Liver (tissue), 3 donors: ENCODE results near the gene BBIP1.

Experiments
- GABPA ChIP-seq, 2 donors: IDR thresholded peaks in 1 of 2; conservative IDR thresholded peaks in 1 of 2; 2 replicates each; pipeline ENCODE4 v1.6.1; 2016; ENCODE audit warnings: antibody characterized with exemption in 2 of 2, mild to moderate bottlenecking in 1 of 2, moderate library complexity in 1 of 2
- JUND ChIP-seq, 2 donors: IDR thresholded peaks; 2 replicates each; pipeline ENCODE4 v1.6.1; 2016; ENCODE audit warnings: antibody characterized with exemption in 2 of 2
- SP1 ChIP-seq: IDR thresholded peaks from 2 replicates; pipeline ENCODE4 v1.6.1; 2018; ENCODE audit warnings: antibody characterized with exemption, mild to moderate bottlenecking
- TAF1 ChIP-seq: conservative IDR thresholded peaks from 2 replicates; pipeline ENCODE4 v1.6.1; 2016; ENCODE audit warnings: antibody characterized with exemption, mild to moderate bottlenecking
- YY1 ChIP-seq: IDR thresholded peaks from 2 replicates; pipeline ENCODE4 v1.6.1; 2016; ENCODE audit warnings: antibody characterized with exemption, mild to moderate bottlenecking
- TF ChIP-seq, protein P1 (sequence below): IDR thresholded peaks from 2 replicates; pipeline ENCODE4 v1.6.1; 2016; ENCODE audit warnings: antibody characterized with exemption
- TF ChIP-seq, protein P2 (sequence below): fragments of 150-350 bp; IDR thresholded peaks from 2 replicates; pipeline ENCODE4 v1.5.1; 2017; ENCODE audit warnings: improper control_type of control experiment, low read depth, low read length; ENCODE audit not compliant: missing input control
- TF ChIP-seq, protein P3 (sequence below): IDR thresholded peaks from 2 replicates; pipeline ENCODE4 v1.6.1; 2016; ENCODE audit warnings: antibody characterized with exemption
- TF ChIP-seq, protein P4 (sequence below): IDR thresholded peaks from 2 replicates; pipeline ENCODE4 v1.6.1; 2016; ENCODE audit warnings: antibody characterized with exemption, mild to moderate bottlenecking
- TF ChIP-seq, protein P5 (sequence below): IDR thresholded peaks from 2 replicates; pipeline ENCODE4 v1.6.1; 2016; ENCODE audit warnings: antibody characterized with exemption
- donor health status: healthy.
- donor health status: healthy.

DNA sequence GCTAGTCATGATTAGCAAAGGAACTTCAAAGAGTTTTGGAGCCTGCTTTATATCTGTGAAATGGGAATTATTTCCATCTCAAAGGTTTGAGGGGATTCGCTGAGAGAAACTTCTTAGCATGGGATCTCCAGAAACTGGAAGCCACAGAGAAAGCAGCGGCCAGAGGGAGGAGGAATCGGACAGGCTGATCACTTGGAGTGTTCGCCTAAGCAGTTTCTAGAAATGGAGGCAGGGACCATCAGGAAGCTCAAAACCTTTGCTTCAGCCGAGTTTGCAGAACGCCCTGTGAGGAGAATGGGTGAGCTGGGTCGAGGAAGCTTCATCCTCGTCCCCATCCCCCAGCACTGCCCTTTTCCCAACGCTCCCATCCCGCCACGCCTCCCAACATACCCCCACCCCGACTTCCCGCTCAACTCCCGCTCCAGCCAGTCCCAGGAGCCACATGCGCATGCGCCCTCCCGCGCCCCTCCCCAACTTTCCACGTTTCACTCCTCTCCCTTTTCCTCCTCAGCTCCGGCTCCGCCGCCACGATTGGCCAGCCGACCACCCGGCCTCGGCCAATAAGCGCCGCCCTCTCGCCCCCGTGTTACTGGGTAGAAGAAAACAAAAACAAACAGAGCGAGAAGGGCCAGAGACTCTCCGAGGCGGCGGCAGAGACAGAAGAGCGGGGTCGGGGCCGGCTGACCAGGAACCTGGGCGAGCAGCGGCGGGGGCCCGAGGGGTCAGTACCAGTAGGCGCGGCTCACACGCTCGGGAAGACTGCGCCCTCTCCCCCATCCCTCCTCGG is 47.5 kb downstream of the BBIP1 start, which contains the start of gene PDCD4:
- TF ChIP-seq, protein P1, sequence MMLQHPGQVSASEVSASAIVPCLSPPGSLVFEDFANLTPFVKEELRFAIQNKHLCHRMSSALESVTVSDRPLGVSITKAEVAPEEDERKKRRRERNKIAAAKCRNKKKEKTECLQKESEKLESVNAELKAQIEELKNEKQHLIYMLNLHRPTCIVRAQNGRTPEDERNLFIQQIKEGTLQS = no peak
- TF ChIP-seq, protein P2, sequence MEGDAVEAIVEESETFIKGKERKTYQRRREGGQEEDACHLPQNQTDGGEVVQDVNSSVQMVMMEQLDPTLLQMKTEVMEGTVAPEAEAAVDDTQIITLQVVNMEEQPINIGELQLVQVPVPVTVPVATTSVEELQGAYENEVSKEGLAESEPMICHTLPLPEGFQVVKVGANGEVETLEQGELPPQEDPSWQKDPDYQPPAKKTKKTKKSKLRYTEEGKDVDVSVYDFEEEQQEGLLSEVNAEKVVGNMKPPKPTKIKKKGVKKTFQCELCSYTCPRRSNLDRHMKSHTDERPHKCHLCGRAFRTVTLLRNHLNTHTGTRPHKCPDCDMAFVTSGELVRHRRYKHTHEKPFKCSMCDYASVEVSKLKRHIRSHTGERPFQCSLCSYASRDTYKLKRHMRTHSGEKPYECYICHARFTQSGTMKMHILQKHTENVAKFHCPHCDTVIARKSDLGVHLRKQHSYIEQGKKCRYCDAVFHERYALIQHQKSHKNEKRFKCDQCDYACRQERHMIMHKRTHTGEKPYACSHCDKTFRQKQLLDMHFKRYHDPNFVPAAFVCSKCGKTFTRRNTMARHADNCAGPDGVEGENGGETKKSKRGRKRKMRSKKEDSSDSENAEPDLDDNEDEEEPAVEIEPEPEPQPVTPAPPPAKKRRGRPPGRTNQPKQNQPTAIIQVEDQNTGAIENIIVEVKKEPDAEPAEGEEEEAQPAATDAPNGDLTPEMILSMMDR = no peak
- TF ChIP-seq YY1 (peak; percentile 70), JUND (IDR thresholded peaks at IDR 0.05) (no peak), SP1 (peak; percentile 78), TAF1 (peak; percentile 44), GABPA (IDR thresholded peaks at IDR 0.05 in 1 of 2, conservative IDR thresholded peaks at IDR 0.05 in 1 of 2) (no peak)
- TF ChIP-seq, protein P3, sequence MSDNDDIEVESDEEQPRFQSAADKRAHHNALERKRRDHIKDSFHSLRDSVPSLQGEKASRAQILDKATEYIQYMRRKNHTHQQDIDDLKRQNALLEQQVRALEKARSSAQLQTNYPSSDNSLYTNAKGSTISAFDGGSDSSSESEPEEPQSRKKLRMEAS = peak; percentile 68
- TF ChIP-seq, protein P4, sequence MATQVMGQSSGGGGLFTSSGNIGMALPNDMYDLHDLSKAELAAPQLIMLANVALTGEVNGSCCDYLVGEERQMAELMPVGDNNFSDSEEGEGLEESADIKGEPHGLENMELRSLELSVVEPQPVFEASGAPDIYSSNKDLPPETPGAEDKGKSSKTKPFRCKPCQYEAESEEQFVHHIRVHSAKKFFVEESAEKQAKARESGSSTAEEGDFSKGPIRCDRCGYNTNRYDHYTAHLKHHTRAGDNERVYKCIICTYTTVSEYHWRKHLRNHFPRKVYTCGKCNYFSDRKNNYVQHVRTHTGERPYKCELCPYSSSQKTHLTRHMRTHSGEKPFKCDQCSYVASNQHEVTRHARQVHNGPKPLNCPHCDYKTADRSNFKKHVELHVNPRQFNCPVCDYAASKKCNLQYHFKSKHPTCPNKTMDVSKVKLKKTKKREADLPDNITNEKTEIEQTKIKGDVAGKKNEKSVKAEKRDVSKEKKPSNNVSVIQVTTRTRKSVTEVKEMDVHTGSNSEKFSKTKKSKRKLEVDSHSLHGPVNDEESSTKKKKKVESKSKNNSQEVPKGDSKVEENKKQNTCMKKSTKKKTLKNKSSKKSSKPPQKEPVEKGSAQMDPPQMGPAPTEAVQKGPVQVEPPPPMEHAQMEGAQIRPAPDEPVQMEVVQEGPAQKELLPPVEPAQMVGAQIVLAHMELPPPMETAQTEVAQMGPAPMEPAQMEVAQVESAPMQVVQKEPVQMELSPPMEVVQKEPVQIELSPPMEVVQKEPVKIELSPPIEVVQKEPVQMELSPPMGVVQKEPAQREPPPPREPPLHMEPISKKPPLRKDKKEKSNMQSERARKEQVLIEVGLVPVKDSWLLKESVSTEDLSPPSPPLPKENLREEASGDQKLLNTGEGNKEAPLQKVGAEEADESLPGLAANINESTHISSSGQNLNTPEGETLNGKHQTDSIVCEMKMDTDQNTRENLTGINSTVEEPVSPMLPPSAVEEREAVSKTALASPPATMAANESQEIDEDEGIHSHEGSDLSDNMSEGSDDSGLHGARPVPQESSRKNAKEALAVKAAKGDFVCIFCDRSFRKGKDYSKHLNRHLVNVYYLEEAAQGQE = peak; percentile 69
- TF ChIP-seq, protein P5, sequence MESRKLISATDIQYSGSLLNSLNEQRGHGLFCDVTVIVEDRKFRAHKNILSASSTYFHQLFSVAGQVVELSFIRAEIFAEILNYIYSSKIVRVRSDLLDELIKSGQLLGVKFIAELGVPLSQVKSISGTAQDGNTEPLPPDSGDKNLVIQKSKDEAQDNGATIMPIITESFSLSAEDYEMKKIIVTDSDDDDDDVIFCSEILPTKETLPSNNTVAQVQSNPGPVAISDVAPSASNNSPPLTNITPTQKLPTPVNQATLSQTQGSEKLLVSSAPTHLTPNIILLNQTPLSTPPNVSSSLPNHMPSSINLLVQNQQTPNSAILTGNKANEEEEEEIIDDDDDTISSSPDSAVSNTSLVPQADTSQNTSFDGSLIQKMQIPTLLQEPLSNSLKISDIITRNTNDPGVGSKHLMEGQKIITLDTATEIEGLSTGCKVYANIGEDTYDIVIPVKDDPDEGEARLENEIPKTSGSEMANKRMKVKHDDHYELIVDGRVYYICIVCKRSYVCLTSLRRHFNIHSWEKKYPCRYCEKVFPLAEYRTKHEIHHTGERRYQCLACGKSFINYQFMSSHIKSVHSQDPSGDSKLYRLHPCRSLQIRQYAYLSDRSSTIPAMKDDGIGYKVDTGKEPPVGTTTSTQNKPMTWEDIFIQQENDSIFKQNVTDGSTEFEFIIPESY = peak; percentile 44
